IgD-negative memory B cell (primary cell): ENCODE measurements around the gene SRL. TPM values are rescaled to one million over a fixed set of nuclear protein-coding genes. Genes with fewer than 3 reads are reported as not detected.
"Not testable (repeated sequence)": the region's sequence is repeated elsewhere in the genome, so short reads cannot be mapped to it uniquely, and the experiment has no call there.

Source experiments
- H3K27ac Mint-ChIP-seq, 3 donors: one replicate each; pipeline ENCODE4 v1.8.0; 2020 to 2022; ENCODE audit warnings: mild to moderate bottlenecking in 3 of 3, mixed read lengths in 3 of 3, moderate library complexity in 1 of 3
- H3K27me3 Mint-ChIP-seq: one replicate; pipeline ENCODE4 v1.8.0; 2021; ENCODE audit warnings: mixed read lengths
- H3K36me3 Mint-ChIP-seq: one replicate; pipeline ENCODE4 v1.8.0; 2020; ENCODE audit warnings: mild to moderate bottlenecking, mixed read lengths
- H3K4me1 Mint-ChIP-seq, 3 donors: one replicate each; pipeline ENCODE4 v1.8.0; 2020 to 2022; ENCODE audit warnings: mixed read lengths in 3 of 3, mild to moderate bottlenecking in 1 of 3
- H3K4me3 Mint-ChIP-seq, 4 donors: one replicate each; pipeline ENCODE4 v1.8.0; 2020 to 2022; ENCODE audit warnings: mild to moderate bottlenecking in 4 of 4, mixed read lengths in 4 of 4, moderate library complexity in 3 of 4
- H3K9me3 Mint-ChIP-seq, 3 donors: one replicate each; pipeline ENCODE4 v1.8.0; 2020 to 2021; ENCODE audit warnings: mixed read lengths in 3 of 3, mild to moderate bottlenecking in 1 of 3
- polyA plus RNA-seq: library from polyadenylated mRNA; unstranded; fragments of 300-500 nt; fragmentation: Illumina TruSeq; gene quantifications from one replicate; pipeline ENCODE4 v1.2.3, GENCODE V29; 2021

The SRL gene
- polyA plus RNA-seq, 1 donor from 2014 or later = not detected

DNA sequence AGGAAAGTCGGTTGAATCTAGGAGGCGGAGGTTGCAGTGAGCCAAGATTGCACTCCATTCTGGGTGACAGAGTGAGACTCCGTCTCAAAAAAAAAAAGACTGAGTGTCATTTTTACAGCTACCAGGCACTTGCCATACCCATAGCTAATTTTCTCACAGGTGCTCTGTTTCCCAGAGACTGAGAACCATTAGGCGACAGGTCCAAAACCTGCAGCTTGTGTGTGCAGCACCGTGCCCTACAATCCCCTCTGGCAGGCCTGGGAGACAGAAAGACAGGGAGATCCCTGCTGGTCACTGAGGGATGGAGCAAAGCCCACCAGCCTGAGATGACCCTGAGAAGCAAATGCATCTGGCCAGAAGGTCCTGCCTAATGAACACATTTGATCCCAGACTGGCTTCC is 28.2 kb upstream of the SRL start:
- H3K9me3 Mint-ChIP-seq = no peaks in the 10 kb centered on the region
- no peaks in the 10 kb centered on the region for H3K27me3 Mint-ChIP-seq
- no peaks in the 10 kb centered on the region for H3K36me3 Mint-ChIP-seq
- peaks cover 8 to 13% (median 9%) of the 10 kb centered on the region in 3 donors for H3K4me1 Mint-ChIP-seq
- H3K27ac Mint-ChIP-seq = peak overlapping the region in 1 of 3 donors; percentile 83
- peak overlapping the region in 2 of 4 donors; percentile 60 to 96 for H3K4me3 Mint-ChIP-seq

DNA sequence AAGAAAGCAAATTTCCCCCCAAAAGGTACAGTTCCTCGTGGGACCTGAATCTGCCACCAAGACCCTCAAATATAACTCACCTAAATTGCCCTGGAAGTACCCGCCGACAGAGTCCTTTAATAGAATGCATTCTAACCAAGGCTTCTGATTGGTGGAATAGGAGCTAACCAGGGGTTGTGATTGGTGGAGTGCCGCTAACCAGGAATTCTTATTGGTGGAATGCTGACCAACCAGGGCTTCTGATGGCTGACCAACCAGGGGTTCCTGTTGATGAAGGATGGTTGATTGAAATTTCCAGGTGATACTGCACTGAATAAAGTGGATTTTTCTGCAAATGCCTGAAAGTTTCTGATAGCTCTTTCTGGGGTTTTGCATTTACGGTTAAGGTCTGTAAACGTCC is 24.5 kb upstream of the SRL start:
- Mint-ChIP-seq H3K4me1 (peaks cover 0 to 6% (median 6%) of the 10 kb centered on the region in 3 donors), H3K27ac (peak overlapping the region in 1 of 3 donors; percentile 23)

DNA sequence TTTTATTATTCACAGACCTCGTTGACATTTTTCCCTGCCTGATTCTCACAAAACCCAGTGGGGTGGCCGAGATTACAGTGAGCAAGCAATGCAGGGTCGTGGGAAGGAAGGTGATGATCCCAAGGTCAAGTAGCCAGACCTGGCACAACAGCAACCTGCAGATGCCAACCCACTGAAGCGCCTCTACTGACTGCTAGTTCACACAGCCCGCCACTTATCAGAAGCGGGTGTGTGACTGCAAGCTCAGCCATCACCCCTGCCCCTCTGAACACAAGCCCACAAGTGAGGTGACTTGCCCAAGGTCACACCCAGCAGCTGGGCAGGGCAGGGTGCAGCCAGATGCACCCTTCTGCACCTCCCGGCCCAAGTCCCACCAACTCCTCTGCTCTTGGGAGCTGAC is 23.8 kb upstream of the SRL start:
- H3K9me3 Mint-ChIP-seq = no peaks in the 10 kb centered on the region
- no peak overlapping the region for H3K27ac Mint-ChIP-seq
- no peak overlapping the region for H3K4me3 Mint-ChIP-seq
- peaks cover 4% of the 10 kb centered on the region for H3K36me3 Mint-ChIP-seq
- H3K27me3 Mint-ChIP-seq = no peaks in the 10 kb centered on the region
- H3K4me1 Mint-ChIP-seq = peaks cover 0 to 4% (median 4%) of the 10 kb centered on the region in 3 donors

More for the DNA sequence above, 24.5 kb upstream of the SRL start:
- peaks cover 4% of the 10 kb centered on the region for H3K36me3 Mint-ChIP-seq
- no peak overlapping the region for H3K4me3 Mint-ChIP-seq
- H3K9me3 Mint-ChIP-seq = no peaks in the 10 kb centered on the region
- no peaks in the 10 kb centered on the region for H3K27me3 Mint-ChIP-seq

DNA sequence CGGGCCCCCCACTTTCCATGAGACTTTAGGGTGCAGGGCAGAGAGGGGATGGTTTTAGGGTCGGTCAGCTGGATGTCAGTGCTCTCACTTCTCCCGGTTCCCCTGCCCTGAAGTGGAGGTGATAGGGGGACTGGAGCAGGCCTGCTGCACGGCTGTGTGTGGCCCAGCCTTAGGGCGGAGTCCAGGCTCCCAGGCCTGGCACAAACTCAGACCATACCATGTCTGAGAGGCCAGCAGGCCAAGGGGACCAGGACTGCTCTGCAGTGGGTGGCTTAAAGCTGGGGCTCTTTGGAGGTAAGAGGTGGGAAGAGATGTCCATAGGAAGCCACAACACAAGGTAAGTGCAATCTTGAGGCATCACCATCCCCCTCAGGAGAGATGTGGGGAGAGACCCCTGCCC is 22.7 kb upstream of the SRL start:
- H3K27me3 Mint-ChIP-seq = no peaks in the 10 kb centered on the region
- H3K27ac Mint-ChIP-seq = no peak overlapping the region
- no peaks in the 10 kb centered on the region for H3K9me3 Mint-ChIP-seq
- peaks cover 0 to 3% (median under 1%) of the 10 kb centered on the region in 3 donors for H3K4me1 Mint-ChIP-seq
- H3K36me3 Mint-ChIP-seq = peaks cover 4% of the 10 kb centered on the region
- no peak overlapping the region for H3K4me3 Mint-ChIP-seq

DNA sequence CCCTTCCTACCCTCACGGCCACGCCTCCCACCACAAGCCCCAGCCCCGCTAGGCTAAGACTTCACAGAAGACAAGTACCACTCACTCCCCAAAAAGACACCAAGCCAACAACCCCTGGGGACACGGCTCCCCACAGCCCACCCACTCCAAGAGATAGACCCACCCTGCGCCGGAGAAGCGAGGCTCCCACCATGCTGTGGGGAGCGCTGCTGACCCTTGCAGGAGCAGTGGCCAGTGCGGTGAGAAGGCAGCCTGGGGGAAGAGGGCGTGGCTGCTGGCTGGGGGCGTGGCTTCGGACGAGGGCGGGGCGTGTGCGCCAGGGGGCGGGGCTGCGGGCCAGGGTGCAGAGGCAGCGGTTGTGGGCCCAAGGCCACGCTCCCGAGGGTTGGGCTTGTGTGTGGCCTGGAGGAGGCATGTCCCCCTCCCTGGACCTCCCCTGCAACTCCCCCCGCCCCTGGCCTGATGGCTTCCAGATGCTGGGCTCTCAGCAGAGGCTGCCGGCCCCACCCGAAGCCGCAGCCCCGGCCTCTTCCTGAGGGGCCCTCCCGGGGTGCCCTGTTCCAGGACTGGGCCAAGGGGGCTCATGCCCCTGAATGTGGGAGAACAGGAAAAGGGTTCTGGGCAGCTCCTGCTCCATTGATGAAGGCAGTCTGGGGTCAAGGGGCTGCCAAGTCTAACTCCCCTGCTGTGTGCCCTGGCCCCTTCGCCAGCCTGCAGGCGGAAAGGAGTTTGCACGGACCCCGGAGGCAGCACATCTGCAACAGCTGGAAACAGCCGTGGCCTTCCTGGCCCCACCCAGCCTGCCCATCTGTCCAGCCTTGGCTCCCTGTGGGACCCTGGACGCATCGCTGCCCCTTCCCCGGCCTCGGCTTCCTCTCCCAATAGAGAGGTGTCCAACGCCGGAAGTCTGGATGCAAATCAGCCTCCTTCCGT is 21.9 kb upstream of the SRL start:
- no peaks in the 10 kb centered on the region for H3K27me3 Mint-ChIP-seq
- no peak overlapping the region for H3K27ac Mint-ChIP-seq
- peaks cover 4% of the 10 kb centered on the region for H3K36me3 Mint-ChIP-seq

DNA sequence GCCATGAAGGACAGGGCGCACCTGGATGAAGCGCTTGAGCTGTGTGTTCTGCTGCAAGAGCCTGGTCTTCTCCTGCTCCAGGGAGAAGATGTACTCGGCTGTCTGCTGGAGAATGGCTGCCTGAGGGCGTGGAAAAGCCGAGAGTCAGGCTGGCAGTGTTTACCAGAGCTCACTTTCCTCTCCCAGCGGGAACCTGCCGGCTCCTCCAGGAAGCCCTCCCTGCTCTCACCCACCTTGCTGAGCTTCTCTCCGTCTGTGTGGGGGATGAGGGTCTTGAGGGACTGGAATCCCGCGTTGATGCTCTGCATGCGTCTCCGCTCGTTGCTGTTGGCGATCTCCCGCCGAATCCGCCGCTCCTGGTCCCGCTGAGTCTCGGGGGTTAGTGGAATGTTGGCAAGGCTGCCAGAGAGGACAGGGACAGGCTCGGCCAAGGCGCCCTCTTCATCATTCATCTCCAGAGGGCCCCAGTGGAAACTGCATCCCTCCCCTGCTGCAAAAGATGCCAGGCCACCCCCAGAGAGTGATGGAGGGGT is 20.5 kb upstream of the SRL start:
- Mint-ChIP-seq H3K4me1 (no peaks in the 10 kb centered on the region), H3K36me3 (peaks cover 4% of the 10 kb centered on the region), H3K4me3 (no peak overlapping the region), H3K27me3 (no peaks in the 10 kb centered on the region), H3K9me3 (no peaks in the 10 kb centered on the region), H3K27ac (peak overlapping the region in 1 of 3 donors; percentile 51)

More for the DNA sequence above, 21.9 kb upstream of the SRL start:
- H3K9me3 Mint-ChIP-seq = no peaks in the 10 kb centered on the region
- H3K4me1 Mint-ChIP-seq = peaks cover 0 to 3% (median 0%) of the 10 kb centered on the region in 3 donors
- no peak overlapping the region for H3K4me3 Mint-ChIP-seq

DNA sequence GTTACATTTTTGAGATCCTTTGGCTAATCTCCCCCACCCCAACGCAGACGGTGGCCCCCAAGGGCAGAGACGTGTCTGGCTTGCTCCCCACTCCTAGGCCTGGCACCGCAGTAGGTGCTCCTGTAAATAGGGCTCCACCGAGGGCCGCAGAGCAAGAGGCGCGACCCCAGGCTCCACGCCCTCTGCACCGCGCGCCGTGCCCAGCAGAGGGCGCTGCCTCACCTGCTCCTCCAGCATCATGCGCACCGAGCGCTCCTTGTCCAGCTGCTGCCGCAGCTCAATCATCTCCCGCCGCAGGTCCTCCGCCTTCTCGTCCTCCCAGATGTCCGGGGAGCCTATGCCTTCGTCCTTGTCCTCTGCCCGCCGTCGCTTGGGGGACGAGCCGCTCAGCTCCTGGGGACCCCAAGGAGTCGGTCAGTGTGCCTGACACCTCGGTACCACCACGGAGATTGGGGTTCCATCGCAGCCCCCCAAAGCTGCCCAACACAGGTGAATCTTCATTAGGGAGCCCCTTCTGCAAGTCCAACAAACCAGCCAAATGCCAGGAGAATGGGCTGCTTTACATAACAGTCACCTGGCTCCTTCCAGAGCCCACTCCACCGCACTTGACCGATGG is 19.8 kb upstream of the SRL start:
- peaks cover 4% of the 10 kb centered on the region for H3K36me3 Mint-ChIP-seq
- no peak overlapping the region for H3K27ac Mint-ChIP-seq
- no peaks in the 10 kb centered on the region for H3K27me3 Mint-ChIP-seq
- H3K4me3 Mint-ChIP-seq = no peak overlapping the region
- H3K4me1 Mint-ChIP-seq = no peaks in the 10 kb centered on the region
- H3K9me3 Mint-ChIP-seq = no peaks in the 10 kb centered on the region

DNA sequence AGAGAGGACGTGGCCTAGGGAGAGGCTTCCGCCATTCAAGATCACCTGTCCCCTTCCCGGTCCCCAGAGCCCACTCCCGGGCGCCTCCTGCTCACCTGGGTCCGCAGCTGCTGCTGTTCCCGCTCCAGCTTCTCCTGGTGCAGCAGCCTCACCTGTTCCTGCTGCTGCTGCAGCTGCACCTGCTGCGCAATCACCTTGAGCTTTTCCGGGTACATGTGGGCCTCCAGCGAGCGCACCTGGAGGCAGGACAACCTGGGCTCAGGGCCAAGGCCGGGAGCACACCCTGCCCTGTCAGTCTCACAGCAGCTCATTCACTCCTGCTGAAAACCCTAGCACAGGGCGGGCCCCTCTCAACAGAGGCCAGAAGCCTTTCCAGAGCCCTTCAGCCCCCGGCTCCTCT is 18.5 kb upstream of the SRL start:
- Mint-ChIP-seq H3K9me3 (no peaks in the 10 kb centered on the region), H3K27ac (peak overlapping the region in 1 of 3 donors; percentile 73), H3K27me3 (no peaks in the 10 kb centered on the region), H3K4me3 (no peak overlapping the region), H3K36me3 (peaks cover 4% of the 10 kb centered on the region), H3K4me1 (no peaks in the 10 kb centered on the region)

DNA sequence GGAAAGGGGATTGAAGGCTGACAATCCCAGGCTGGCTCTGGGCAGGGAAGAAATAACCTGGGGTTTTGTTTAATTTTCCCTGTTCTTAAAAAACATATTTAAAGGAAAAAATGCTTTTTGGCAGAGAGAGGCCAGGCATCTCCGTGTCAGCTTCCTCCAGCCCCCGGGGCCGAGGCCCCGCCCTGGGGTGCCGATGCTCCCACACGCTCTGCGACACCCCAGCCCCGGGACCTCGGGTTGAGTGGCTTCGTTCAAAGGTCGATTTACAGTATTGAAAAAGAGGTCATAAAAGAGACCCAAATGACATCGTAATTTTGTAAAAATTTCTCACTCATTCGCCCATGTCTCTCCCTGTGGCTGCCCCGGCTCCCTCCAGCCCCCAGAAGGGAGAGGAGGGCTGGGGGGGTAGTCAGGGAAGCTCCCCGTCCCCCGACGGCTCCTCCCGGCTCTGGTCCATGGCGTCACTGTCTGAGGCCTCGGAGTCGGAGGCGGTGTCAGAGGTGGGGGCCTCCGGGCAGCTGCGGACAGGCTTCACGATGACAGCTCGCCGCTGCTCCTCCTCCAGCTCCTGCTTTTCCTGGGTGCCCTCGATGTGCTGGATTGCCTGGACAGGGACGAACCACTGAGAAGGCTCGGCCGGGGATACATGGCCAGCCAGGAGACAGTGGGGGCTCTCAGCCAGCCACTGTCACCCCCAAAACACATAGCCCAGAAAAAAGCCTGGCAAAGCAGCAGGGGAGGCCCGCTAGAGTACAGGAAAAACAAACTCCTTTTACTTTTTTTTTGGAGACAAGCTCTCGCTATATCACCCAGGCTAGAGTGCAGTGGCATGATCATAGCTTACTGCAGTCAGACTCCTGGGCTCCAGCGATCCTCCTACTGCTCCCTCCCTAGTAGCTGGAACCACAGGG is 16.0 kb upstream of the SRL start:
- no peaks in the 10 kb centered on the region for H3K27me3 Mint-ChIP-seq
- no peaks in the 10 kb centered on the region for H3K9me3 Mint-ChIP-seq
- H3K4me1 Mint-ChIP-seq = peaks cover 3 to 5% (median 3%) of the 10 kb centered on the region in 3 donors
- H3K4me3 Mint-ChIP-seq = no peak overlapping the region
- no peak overlapping the region for H3K27ac Mint-ChIP-seq
- H3K36me3 Mint-ChIP-seq = peaks cover 2% of the 10 kb centered on the region

DNA sequence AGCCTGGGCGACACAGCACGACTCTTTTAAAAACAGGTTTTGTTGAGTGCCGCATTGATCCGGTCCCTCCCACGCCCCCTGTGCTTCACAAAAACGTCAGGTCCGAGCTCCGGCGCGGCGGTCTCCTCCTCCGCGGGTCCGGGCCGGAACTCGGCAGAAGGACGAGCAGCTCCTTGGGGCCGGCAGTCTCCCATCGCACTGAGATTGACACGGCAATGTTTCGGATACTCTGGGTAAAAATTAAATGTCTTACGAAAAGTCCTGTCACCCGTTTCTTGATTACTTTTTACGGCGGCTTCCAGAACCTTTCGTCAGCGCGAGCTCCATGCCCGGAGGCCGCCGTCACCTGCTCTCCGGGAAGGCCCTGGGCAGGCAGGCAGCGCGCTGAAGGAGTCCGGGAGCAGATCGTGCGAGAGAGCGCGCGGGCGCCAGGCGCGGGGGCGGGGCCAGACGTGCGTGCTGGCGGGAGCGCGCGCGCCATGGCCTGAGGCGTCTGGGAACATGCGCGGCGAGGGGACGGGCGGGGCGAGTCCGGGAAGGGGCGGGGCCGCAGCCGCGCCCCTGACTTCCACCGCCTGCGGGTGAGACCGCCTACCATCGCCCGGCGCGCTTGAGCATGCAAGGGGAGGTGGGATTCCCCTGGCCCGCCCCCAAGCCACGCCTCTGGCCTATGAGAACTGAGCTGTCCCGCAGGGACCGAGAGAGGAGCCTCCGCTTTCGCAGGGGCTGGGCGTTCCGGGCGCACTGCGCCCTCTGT is 11.7 kb upstream of the SRL start:
- Mint-ChIP-seq H3K27me3 (no peaks in the 10 kb centered on the region), H3K36me3 (peaks cover 2% of the 10 kb centered on the region), H3K4me1 (peaks cover 3 to 9% (median 3%) of the 10 kb centered on the region in 3 donors), H3K4me3 (peak overlapping the region; percentile 92 to 96 (median 94)), H3K9me3 (no peaks in the 10 kb centered on the region), H3K27ac (peak overlapping the region; percentile 51 to 98 (median 93))

DNA sequence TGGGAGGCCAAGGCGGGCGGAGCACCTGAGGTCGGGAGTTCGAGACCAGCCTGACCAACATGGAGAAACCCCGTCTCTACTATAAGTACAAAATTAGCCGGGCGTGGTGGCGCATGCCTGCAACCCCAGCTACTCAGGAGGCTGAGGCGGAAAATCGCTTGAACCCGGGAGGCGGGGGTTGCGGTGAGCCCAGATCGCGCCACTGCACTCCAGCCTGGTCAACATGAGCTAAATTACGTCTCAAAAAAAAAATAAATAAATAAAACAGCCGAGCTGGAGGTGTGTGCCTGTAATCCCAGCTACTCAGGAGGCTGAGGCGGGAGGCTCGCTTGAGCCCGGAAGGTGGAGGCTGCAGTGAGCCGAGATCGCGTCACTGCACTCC is 11.1 kb upstream of the SRL start:
- H3K4me3 Mint-ChIP-seq = peak overlapping the region; percentile 92 to 96 (median 94)
- H3K27me3 Mint-ChIP-seq, H3K36me3 Mint-ChIP-seq, H3K9me3 Mint-ChIP-seq, H3K4me1 Mint-ChIP-seq: not testable (repeated sequence)
- H3K27ac Mint-ChIP-seq = peak overlapping the region; percentile 51 to 98 (median 93)

DNA sequence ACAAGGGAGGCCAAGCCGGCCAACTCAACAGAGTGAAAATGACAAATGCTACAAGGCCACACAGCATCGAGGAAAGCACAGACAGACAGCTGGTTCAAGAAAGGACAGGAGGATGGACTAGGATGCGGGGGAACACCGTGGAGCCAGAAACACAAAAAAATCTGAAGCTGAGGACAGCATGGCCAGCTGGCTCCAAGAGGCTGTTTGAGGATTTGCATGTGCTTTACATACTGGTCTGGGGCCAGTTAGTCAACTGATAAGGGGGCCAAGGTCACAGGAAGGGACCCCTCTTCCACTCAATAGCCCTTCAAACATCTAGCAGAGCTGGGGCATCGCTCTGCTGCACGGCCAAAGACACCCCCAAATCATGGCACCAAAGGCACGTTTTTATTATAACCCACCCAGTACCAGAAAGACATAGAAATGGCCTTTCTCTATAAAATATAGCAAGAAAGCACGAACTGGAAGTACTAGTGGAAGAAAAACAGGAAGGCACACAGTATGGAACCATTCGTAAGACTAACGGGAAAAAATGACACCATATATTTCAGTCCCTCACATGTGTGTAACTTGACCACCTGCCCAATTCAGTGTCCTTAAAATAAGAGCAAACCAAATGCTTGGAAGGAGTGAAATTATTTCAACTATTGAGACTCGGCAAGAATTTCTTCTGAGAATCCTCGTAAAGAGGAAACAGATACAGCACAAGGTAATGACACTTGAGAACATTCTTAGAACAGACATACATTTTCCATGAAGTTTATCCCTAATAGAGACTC is 7.8 kb upstream of the SRL start:
- Mint-ChIP-seq H3K9me3 (no peaks in the 10 kb centered on the region), H3K4me1 (peaks cover 3 to 9% (median 3%) of the 10 kb centered on the region in 3 donors), H3K4me3 (peak overlapping the region in 2 of 4 donors; percentile 20 to 81), H3K27me3 (no peaks in the 10 kb centered on the region), H3K36me3 (peaks cover 2% of the 10 kb centered on the region), H3K27ac (no peak overlapping the region)

DNA sequence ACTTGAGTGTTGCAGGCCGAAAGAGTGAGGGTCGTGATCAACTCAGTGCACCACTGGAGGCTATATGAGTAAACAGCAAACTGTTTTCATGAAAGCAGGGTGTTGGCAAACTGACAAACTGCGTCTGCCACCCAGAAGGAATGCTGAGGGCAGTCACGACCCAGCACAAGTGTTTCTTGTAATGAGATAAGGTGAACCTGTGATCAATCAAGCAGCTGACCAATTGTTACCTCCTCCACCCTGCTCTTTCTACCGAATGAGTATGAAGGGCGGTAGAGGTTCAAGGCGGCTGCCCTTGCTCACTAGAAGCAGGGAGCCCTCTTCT is 5.5 kb upstream of the SRL start:
- no peak overlapping the region for H3K4me3 Mint-ChIP-seq
- no peaks in the 10 kb centered on the region for H3K9me3 Mint-ChIP-seq
- H3K36me3 Mint-ChIP-seq = peaks cover 2% of the 10 kb centered on the region
- no peak overlapping the region for H3K27ac Mint-ChIP-seq
- peaks cover 0 to 4% (median 0%) of the 10 kb centered on the region in 3 donors for H3K4me1 Mint-ChIP-seq
- peaks cover 3% of the 10 kb centered on the region for H3K27me3 Mint-ChIP-seq
